IMR-90 (cell line): Measurements from ENCODE around the gene BEGAIN.

ENCODE experiments used
- BHLHE40 ChIP-seq: fragments of 150-350 bp; IDR thresholded peaks from 2 replicates; pipeline ENCODE4 v1.6.1; 2016; ENCODE audit warnings: mild to moderate bottlenecking, low read depth, low read length
- CEBPB ChIP-seq: IDR thresholded peaks from 2 replicates; pipeline ENCODE4 v1.6.1; 2012; ENCODE audit warnings: low read depth, low read length, improper control_type of control experiment
- CTCF ChIP-seq: conservative IDR thresholded peaks from 2 replicates; pipeline ENCODE4 v1.5.1; 2012; ENCODE audit warnings: mild to moderate bottlenecking, low read depth, low read length, improper control_type of control experiment
- FOS ChIP-seq: fragments of 150-350 bp; IDR thresholded peaks from 2 replicates; pipeline ENCODE4 v1.6.1; 2016; ENCODE audit warnings: low read depth, low read length
- MAFK ChIP-seq: IDR thresholded peaks from 2 replicates; pipeline ENCODE4 v1.6.1; 2012; ENCODE audit warnings: low read depth, low read length, improper control_type of control experiment
- MAZ ChIP-seq: IDR thresholded peaks from 2 replicates; pipeline ENCODE4 v1.6.1; 2012; ENCODE audit warnings: low read depth, mild to moderate bottlenecking, low read length, improper control_type of control experiment, moderate library complexity, borderline replicate concordance
- MXI1 ChIP-seq: IDR thresholded peaks from 2 replicates; pipeline ENCODE4 v1.6.1; 2012; ENCODE audit warnings: low read depth, mild to moderate bottlenecking, low read length, moderate library complexity, borderline replicate concordance
- NFE2L2 ChIP-seq: fragments of 150-350 bp; IDR thresholded peaks from 2 replicates; pipeline ENCODE4 v1.6.1; 2016; ENCODE audit warnings: low read depth, mild to moderate bottlenecking, low read length
- POLR2A ChIP-seq: IDR thresholded peaks from 2 replicates; pipeline ENCODE4 v1.6.1; 2012; ENCODE audit warnings: mild to moderate bottlenecking, low read depth, low read length
- RAD21 ChIP-seq: IDR thresholded peaks from 2 replicates; pipeline ENCODE4 v1.6.1; 2012; ENCODE audit warnings: low read length, improper control_type of control experiment
- RCOR1 ChIP-seq: IDR thresholded peaks from 2 replicates; pipeline ENCODE4 v1.6.1; 2012; ENCODE audit warnings: mild to moderate bottlenecking, low read length, improper control_type of control experiment; ENCODE audit not compliant: insufficient replicate concordance
- RFX5 ChIP-seq: IDR thresholded peaks from 2 replicates; pipeline ENCODE4 v1.8.0; 2012; ENCODE audit warnings: low read depth, mild to moderate bottlenecking, low read length, moderate library complexity
- SMC3 ChIP-seq: fragments of 150-350 bp; IDR thresholded peaks from 2 replicates; pipeline ENCODE4 v1.6.1; 2016; ENCODE audit warnings: low read depth, mild to moderate bottlenecking, antibody characterized with exemption, low read length, moderate library complexity
- TF ChIP-seq, protein P1 (sequence below): fragments of 150-350 bp; IDR thresholded peaks from 2 replicates; pipeline ENCODE4 v1.6.1; 2017; ENCODE audit warnings: mild to moderate bottlenecking, antibody characterized with exemption, low read length, low read depth

GRCh38 chr14:100522616-100523099 lies 64.6 kb downstream of the BEGAIN start:
- TF ChIP-seq POLR2A (no peak), CTCF (no peak), MAZ (no peak), RAD21 (no peak), MXI1 (no peak), CEBPB (no peak), FOS (no peak), RFX5 (no peak), MAFK (no peak), NFE2L2 (no peak), RCOR1 (no peak), SMC3 (no peak), BHLHE40 (no peak)
- TF ChIP-seq, protein P1, sequence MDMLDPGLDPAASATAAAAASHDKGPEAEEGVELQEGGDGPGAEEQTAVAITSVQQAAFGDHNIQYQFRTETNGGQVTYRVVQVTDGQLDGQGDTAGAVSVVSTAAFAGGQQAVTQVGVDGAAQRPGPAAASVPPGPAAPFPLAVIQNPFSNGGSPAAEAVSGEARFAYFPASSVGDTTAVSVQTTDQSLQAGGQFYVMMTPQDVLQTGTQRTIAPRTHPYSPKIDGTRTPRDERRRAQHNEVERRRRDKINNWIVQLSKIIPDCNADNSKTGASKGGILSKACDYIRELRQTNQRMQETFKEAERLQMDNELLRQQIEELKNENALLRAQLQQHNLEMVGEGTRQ: no peak
